ENCODE measurements around the gene EIF4E3.

Gene EIF4E3

GRCh38 chr3:71722693-71723092 lies 2.5 kb downstream of the EIF4E3 start:
- no peak for DNase-seq

GRCh38 chr3:71721651-71722157 lies 3.5 kb downstream of the EIF4E3 start:
- no peak for DNase-seq

- no peak for DNase-seq
These were observed 4.2 kb downstream of the EIF4E3 start for GRCh38 chr3:71721002-71721401.

GRCh38 chr3:71718072-71718471 lies 7.1 kb downstream of the EIF4E3 start:
- no peak for DNase-seq

- no peak for DNase-seq
These were observed 10.6 kb downstream of the EIF4E3 start for GRCh38 chr3:71714595-71714994.

GRCh38 chr3:71713041-71713440 lies 12.2 kb downstream of the EIF4E3 start:
- no peak for DNase-seq

- peak; percentile 16 for DNase-seq
These were observed 14.2 kb downstream of the EIF4E3 start for GRCh38 chr3:71710906-71711494.

- DNase-seq, result no peak
These were observed 15.2 kb downstream of the EIF4E3 start for GRCh38 chr3:71709908-71710511.

- DNase-seq, result no peak
These were observed 16.6 kb downstream of the EIF4E3 start for GRCh38 chr3:71708476-71709105.

GRCh38 chr3:71707595-71707994 lies 17.6 kb downstream of the EIF4E3 start:
- no peak for DNase-seq

GRCh38 chr3:71705681-71706080 lies 19.5 kb downstream of the EIF4E3 start:
- DNase-seq, result no peak

- DNase-seq, result no peak
These were observed 20.3 kb downstream of the EIF4E3 start for GRCh38 chr3:71704915-71705314.

- no peak for DNase-seq
These were observed 21.4 kb downstream of the EIF4E3 start for GRCh38 chr3:71703797-71704196.

GRCh38 chr3:71702131-71703024 lies 22.8 kb downstream of the EIF4E3 start:
- no peak for DNase-seq

- DNase-seq, result no peak
These were observed 23.9 kb downstream of the EIF4E3 start for GRCh38 chr3:71701251-71701762.

GRCh38 chr3:71695000-71695482 lies 30.2 kb downstream of the EIF4E3 start:
- DNase-seq, result no peak

GRCh38 chr3:71694358-71694999 lies 30.7 kb downstream of the EIF4E3 start:
- DNase-seq, result peak; percentile 66

- no peak for DNase-seq
These were observed 31.6 kb downstream of the EIF4E3 start for GRCh38 chr3:71693641-71694040.

GRCh38 chr3:71692139-71692538 lies 33.1 kb downstream of the EIF4E3 start:
- no peak for DNase-seq

GRCh38 chr3:71690341-71690841 lies 34.8 kb downstream of the EIF4E3 start:
- peak; percentile 75 for DNase-seq

GRCh38 chr3:71689291-71689690 lies 35.9 kb downstream of the EIF4E3 start:
- no peak for DNase-seq

- no peak for DNase-seq
These were observed 37.1 kb downstream of the EIF4E3 start for GRCh38 chr3:71688121-71688520.
